ENCODE data around the gene TWIST2. TPM values are rescaled to one million over a fixed set of nuclear protein-coding genes. Genes with fewer than 3 reads are reported as not detected.

The TWIST2 gene
- total and polyA plus RNA-seq, 8 donors: 0.58 to 58.0 (median 12.3) TPM

GRCh38 chr2:238948765-238949641, 101.1 kb downstream of the TWIST2 start:
- DNase-seq: no peak
- 66 to 78% (median 71%) methylated on average over 7 of the region's 7 CpGs for WGBS, 5 donors
- Histone ChIP-seq H3K36me3 (no peaks in the 10 kb centered on the region), H3K9me3 (no peaks in the 10 kb centered on the region), H3K4me1 (peaks cover 0 to 7% (median 4%) of the 10 kb centered on the region in 4 donors), H3K4me3 (no peak overlapping the region), H3K27me3 (peaks cover 0 to 11% (median 0%) of the 10 kb centered on the region in 3 donors), H3K27ac (no peak overlapping the region)
- TF ChIP-seq CTCF (IDR thresholded peaks at IDR 0.05) (no peak), POLR2AphosphoS5 (IDR thresholded peaks at IDR 0.05) (no peak), POLR2A (IDR thresholded peaks at IDR 0.05) (no peak), EP300 (IDR thresholded peaks at IDR 0.05) (no peak)
- intact Hi-C loops (cut with DNase I; ENCODE audit: low total_unique reads): no loop called here

GRCh38 chr2:238949710-238950345, 101.9 kb downstream of the TWIST2 start:
- H3K27ac ChIP-seq: no peak overlapping the region
- H3K27me3 ChIP-seq: peaks cover 0 to 13% (median 0%) of the 10 kb centered on the region in 3 donors
- TF ChIP-seq POLR2A (IDR thresholded peaks at IDR 0.05): no peak
- TF ChIP-seq EP300 (IDR thresholded peaks at IDR 0.05): no peak
- no peak for TF ChIP-seq CTCF (IDR thresholded peaks at IDR 0.05)
- TF ChIP-seq POLR2AphosphoS5 (IDR thresholded peaks at IDR 0.05): no peak
- intact Hi-C loops (cut with DNase I; ENCODE audit: low total_unique reads): no loop called here
- H3K9me3 ChIP-seq: no peaks in the 10 kb centered on the region
- no peak for DNase-seq
- H3K36me3 ChIP-seq: no peaks in the 10 kb centered on the region
- peaks cover 0 to 7% (median 4%) of the 10 kb centered on the region in 4 donors for H3K4me1 ChIP-seq
- whole genome bisulfite sequencing, 5 donors: 67 to 77% (median 76%) methylated on average over 10 of the region's 10 CpGs
- H3K4me3 ChIP-seq: no peak overlapping the region

GRCh38 chr2:238950551-238950950, 102.7 kb downstream of the TWIST2 start:
- Histone ChIP-seq H3K27ac (no peak overlapping the region), H3K4me3 (no peak overlapping the region), H3K4me1 (peaks cover 0 to 7% (median 5%) of the 10 kb centered on the region in 4 donors), H3K27me3 (peaks cover 0 to 20% (median 0%) of the 10 kb centered on the region in 3 donors), H3K36me3 (no peaks in the 10 kb centered on the region), H3K9me3 (no peaks in the 10 kb centered on the region)
- intact Hi-C loops (cut with DNase I; ENCODE audit: low total_unique reads): no loop called here
- no peak for DNase-seq
- WGBS, 5 donors: 85 to 90% (median 89%) methylated on average over 9 to 13 of the region's 13 CpGs
- TF ChIP-seq CTCF (IDR thresholded peaks at IDR 0.05): no peak
- no peak for TF ChIP-seq POLR2A (IDR thresholded peaks at IDR 0.05)
- TF ChIP-seq EP300 (IDR thresholded peaks at IDR 0.05): no peak
- no peak for TF ChIP-seq POLR2AphosphoS5 (IDR thresholded peaks at IDR 0.05)

GRCh38 chr2:238952261-238952919, 104.5 kb downstream of the TWIST2 start:
- TF ChIP-seq POLR2A (IDR thresholded peaks at IDR 0.05) (no peak), POLR2AphosphoS5 (IDR thresholded peaks at IDR 0.05) (no peak), CTCF (IDR thresholded peaks at IDR 0.05) (no peak), EP300 (IDR thresholded peaks at IDR 0.05) (no peak)
- intact Hi-C loops (cut with DNase I; ENCODE audit: low total_unique reads): no loop called here
- peak in 1 of 2 donors; percentile 1 for DNase-seq
- Histone ChIP-seq H3K4me3 (no peak overlapping the region), H3K27me3 (peaks cover 0 to 29% (median 5%) of the 10 kb centered on the region in 3 donors), H3K9me3 (no peaks in the 10 kb centered on the region), H3K27ac (no peak overlapping the region), H3K36me3 (no peaks in the 10 kb centered on the region), H3K4me1 (peaks cover 0 to 7% (median 5%) of the 10 kb centered on the region in 4 donors)
- WGBS, 5 donors: 57 to 74% (median 72%) methylated on average over 5 of the region's 5 CpGs

Data from stomach (tissue), 9 donors.